ENCODE data around the gene CDH6. TPM values are rescaled to one million over a fixed set of nuclear protein-coding genes. Genes with fewer than 3 reads are reported as not detected.

CDH6 gene
- total RNA-seq, 1 donor from 2014 or later: 90.1 TPM

- Mint-ChIP-seq H3K27ac (ENCODE audit: unreplicated experiment) (no peak overlapping the region), H3K4me3 (ENCODE audit: unreplicated experiment) (no peak overlapping the region), H3K4me1 (ENCODE audit: low read depth, unreplicated experiment) (no peaks in the 10 kb centered on the region), H3K36me3 (ENCODE audit: low read depth, unreplicated experiment) (no peaks in the 10 kb centered on the region), H3K9me3 (ENCODE audit: unreplicated experiment) (no peaks in the 10 kb centered on the region), H3K27me3 (ENCODE audit: low read depth, unreplicated experiment) (no peaks in the 10 kb centered on the region)
- Histone ChIP-seq H3K9ac (ENCODE audit: low read length) (no peak overlapping the region), H3K36me3 (ENCODE audit: insufficient read depth, low read length) (no peaks in the 10 kb centered on the region), H3K27ac (ENCODE audit: low read depth, low read length) (no peak overlapping the region), H3K4me3 (ENCODE audit: insufficient read depth, low read depth, low read length) (no peak overlapping the region), H3K27me3 (ENCODE audit: insufficient read depth, low read length) (no peaks in the 10 kb centered on the region), H3K9me3 (ENCODE audit: insufficient read depth, low read depth, low read length) (no peaks in the 10 kb centered on the region), H4K20me1 (ENCODE audit: insufficient read depth, low read length) (peaks cover 3% of the 10 kb centered on the region), H3K79me2 (ENCODE audit: insufficient read depth, low read length) (no peaks in the 10 kb centered on the region), H3K4me2 (ENCODE audit: low read length) (no peak overlapping the region), H3K4me1 (ENCODE audit: insufficient read depth, low read length) (no peaks in the 10 kb centered on the region), H2AFZ (ENCODE audit: low read depth, low read length) (no peak overlapping the region)
- TF ChIP-seq EZH2 (IDR thresholded peaks at IDR 0.05; ENCODE audit: insufficient read depth, low read length): no peak
- no peak for TF ChIP-seq CTCF (IDR thresholded peaks at IDR 0.05; ENCODE audit: insufficient read depth, low read depth, low read length)
- no peak for FAIRE-seq
- no peak for DNase-seq (ENCODE audit: low read depth)
Observed at GRCh38 chr5:31332160-31332559, 138.7 kb downstream of the CDH6 start.

GRCh38 chr5:31333475-31333874, 140.0 kb downstream of the CDH6 start:
- no peak overlapping the region for H3K4me2 ChIP-seq (ENCODE audit: low read length)
- no peaks in the 10 kb centered on the region for H3K4me1 ChIP-seq (ENCODE audit: insufficient read depth, low read length)
- no peak overlapping the region for H3K27ac ChIP-seq (ENCODE audit: low read depth, low read length)
- H2AFZ ChIP-seq (ENCODE audit: low read depth, low read length): no peak overlapping the region
- H4K20me1 ChIP-seq (ENCODE audit: insufficient read depth, low read length): peaks cover 3% of the 10 kb centered on the region
- H3K9me3 ChIP-seq (ENCODE audit: insufficient read depth, low read depth, low read length): no peaks in the 10 kb centered on the region
- no peaks in the 10 kb centered on the region for H3K27me3 ChIP-seq (ENCODE audit: insufficient read depth, low read length)
- FAIRE-seq: no peak
- H3K79me2 ChIP-seq (ENCODE audit: insufficient read depth, low read length): no peaks in the 10 kb centered on the region
- H3K4me3 ChIP-seq (ENCODE audit: insufficient read depth, low read depth, low read length): no peak overlapping the region
- Mint-ChIP-seq H3K36me3 (ENCODE audit: low read depth, unreplicated experiment) (no peaks in the 10 kb centered on the region), H3K27ac (ENCODE audit: unreplicated experiment) (no peak overlapping the region), H3K4me1 (ENCODE audit: low read depth, unreplicated experiment) (no peaks in the 10 kb centered on the region), H3K4me3 (ENCODE audit: unreplicated experiment) (no peak overlapping the region), H3K9me3 (ENCODE audit: unreplicated experiment) (no peaks in the 10 kb centered on the region), H3K27me3 (ENCODE audit: low read depth, unreplicated experiment) (no peaks in the 10 kb centered on the region)
- no peak for DNase-seq (ENCODE audit: low read depth)
- no peak for TF ChIP-seq EZH2 (IDR thresholded peaks at IDR 0.05; ENCODE audit: insufficient read depth, low read length)
- no peak for TF ChIP-seq CTCF (IDR thresholded peaks at IDR 0.05; ENCODE audit: insufficient read depth, low read depth, low read length)
- H3K36me3 ChIP-seq (ENCODE audit: insufficient read depth, low read length): no peaks in the 10 kb centered on the region
- no peak overlapping the region for H3K9ac ChIP-seq (ENCODE audit: low read length)

GRCh38 chr5:31334061-31334860, 140.8 kb downstream of the CDH6 start:
- Histone ChIP-seq H3K79me2 (ENCODE audit: insufficient read depth, low read length) (no peaks in the 10 kb centered on the region), H3K4me1 (ENCODE audit: insufficient read depth, low read length) (no peaks in the 10 kb centered on the region), H2AFZ (ENCODE audit: low read depth, low read length) (no peak overlapping the region), H3K36me3 (ENCODE audit: insufficient read depth, low read length) (no peaks in the 10 kb centered on the region), H3K27me3 (ENCODE audit: insufficient read depth, low read length) (no peaks in the 10 kb centered on the region), H3K9me3 (ENCODE audit: insufficient read depth, low read depth, low read length) (no peaks in the 10 kb centered on the region), H3K4me2 (ENCODE audit: low read length) (no peak overlapping the region), H4K20me1 (ENCODE audit: insufficient read depth, low read length) (peaks cover 3% of the 10 kb centered on the region), H3K4me3 (ENCODE audit: insufficient read depth, low read depth, low read length) (no peak overlapping the region), H3K27ac (ENCODE audit: low read depth, low read length) (no peak overlapping the region), H3K9ac (ENCODE audit: low read length) (no peak overlapping the region)
- no peak for FAIRE-seq
- H3K4me1 Mint-ChIP-seq (ENCODE audit: low read depth, unreplicated experiment): no peaks in the 10 kb centered on the region
- no peaks in the 10 kb centered on the region for H3K27me3 Mint-ChIP-seq (ENCODE audit: low read depth, unreplicated experiment)
- DNase-seq (ENCODE audit: low read depth): no peak
- no peak overlapping the region for H3K4me3 Mint-ChIP-seq (ENCODE audit: unreplicated experiment)
- H3K36me3 Mint-ChIP-seq (ENCODE audit: low read depth, unreplicated experiment): no peaks in the 10 kb centered on the region
- H3K9me3 Mint-ChIP-seq (ENCODE audit: unreplicated experiment): no peaks in the 10 kb centered on the region
- no peak overlapping the region for H3K27ac Mint-ChIP-seq (ENCODE audit: unreplicated experiment)
- TF ChIP-seq EZH2 (IDR thresholded peaks at IDR 0.05; ENCODE audit: insufficient read depth, low read length) (no peak), CTCF (IDR thresholded peaks at IDR 0.05; ENCODE audit: insufficient read depth, low read depth, low read length) (no peak)
